Germinal center (tissue), 1 donor: ENCODE results near the gene SERPINA7.
"Not testable (repeated sequence)": the region's sequence is repeated elsewhere in the genome, so short reads cannot be mapped to it uniquely, and the experiment has no call there.

ENCODE experiments used
- DNase-seq: peaks from one replicate; pipeline ENCODE4 v3.0.0; 2012; ENCODE audit warnings: mixed read lengths, low spot score

SERPINA7 gene

GRCh38 chrX:106038625-106039024, at the start of gene SERPINA7:
Gene SERPINA7, minus strand, starts transcription at chrX:106038727. Its CDS starts 1,669 bp downstream, at chrX:106037058.
- DNase-seq: no peak

DNA sequence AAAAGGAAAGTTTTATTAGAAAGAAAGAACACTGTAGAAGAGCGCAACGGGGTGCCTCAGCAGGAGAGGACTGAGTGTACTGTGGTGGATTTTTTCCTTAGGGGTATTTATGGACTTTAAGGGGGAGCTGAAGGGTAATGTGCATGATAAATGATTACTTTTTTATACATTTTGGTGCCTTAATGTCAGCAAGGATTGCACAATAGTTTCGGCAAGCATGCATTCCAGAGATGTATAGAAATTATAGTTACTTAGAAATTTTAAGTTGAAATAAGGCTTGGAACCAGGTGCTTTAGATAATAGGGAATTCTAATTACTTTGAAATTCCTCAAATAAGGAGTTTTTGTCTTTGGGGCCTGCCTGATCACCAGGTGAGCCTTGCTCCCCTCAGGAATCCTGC, 30.5 kb upstream of the SERPINA7 start:
- DNase-seq: no peak

GRCh38 chrX:106050054-106050453, 11.5 kb upstream of the SERPINA7 start:
- DNase-seq: no peak

GRCh38 chrX:106042296-106042695, 3.8 kb upstream of the SERPINA7 start:
- no peak for DNase-seq

DNA sequence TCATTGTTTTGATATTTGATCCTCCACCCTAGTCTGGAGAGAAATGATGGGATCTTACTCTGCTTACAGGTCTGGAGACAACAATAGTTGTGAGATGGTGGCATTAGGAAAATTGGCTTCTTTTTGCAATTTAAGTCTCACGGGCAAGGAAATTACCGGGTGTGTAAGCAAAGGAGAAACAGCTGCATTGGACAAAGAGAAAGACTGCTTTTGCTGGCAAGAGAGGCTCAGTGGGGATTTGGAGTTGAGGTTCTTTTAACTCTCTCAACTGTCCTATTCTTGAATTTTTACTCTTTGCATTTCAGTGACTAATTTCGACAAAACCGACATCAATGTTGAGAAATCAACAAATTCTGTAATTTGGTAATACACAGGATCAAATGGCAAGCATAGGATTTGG, 2.3 kb upstream of the SERPINA7 start:
- DNase-seq: no peak

DNA sequence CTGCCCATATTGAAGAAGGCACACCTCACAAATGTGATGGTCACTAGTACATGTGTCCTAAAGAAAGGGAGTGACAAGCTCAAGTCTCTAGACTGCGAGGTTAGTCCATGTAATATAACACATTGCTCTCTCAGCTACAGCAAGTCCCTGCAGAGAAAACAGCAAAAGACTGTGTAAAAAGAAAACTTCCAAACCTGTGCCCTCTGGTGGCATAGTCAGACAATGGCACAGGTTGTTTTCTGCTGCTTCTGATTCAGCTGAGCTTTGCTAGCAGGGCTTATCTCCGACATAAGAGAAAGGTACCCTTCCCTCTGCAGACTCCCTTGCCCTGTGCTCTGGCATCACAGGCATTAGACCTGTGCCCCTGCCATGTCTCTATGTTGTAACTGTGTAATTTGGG, 1.4 kb upstream of the SERPINA7 start:
- DNase-seq: no peak

DNA sequence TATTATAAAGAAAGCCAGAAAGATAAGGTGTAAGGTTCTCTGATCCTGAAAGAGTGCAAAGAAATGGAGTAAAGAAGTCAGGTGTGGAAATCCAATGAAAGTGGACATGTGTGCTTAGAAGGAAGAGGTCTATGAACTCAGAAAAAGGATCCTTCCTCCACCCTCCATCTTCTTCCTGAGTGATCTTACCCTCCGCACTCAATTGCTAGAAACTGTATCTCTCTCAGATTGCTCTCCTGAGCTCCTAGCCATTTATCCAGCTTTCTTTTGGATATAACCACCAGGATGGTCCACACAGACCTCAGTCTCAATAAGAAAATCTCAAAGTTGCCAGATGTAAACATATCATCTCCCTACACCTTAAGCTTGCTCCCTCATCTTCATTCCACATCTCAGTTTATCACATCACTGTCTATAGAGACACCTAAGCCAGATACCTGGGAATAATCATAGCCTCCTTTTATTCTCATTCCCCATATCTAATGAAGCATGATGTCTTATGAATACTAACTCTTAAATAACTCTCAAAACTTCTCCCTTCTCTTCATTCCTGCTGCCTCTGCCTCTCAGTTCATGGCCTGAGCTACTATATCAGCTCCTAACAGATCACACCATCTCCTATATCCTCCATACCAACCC, 573 bp downstream of the SERPINA7 start:
- DNase-seq: no peak

DNA sequence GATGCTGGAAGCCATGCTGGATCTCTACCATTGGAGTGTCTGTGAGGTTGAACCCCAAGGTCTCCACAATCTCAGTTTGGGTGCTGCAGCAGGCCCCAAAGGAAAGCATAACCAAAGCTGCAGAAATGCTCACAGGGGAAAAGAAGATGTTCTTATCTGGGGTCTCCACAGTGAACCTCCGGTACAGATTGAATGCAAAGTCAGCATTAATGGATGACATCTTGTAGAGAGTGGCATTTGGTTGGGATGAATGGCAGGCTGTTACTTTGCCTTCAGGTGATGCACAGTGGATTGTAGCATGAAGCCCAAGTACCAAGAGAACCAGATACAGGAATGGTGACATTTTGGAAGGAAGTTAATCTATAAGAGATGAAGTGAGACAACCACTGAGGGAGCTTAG, 1.8 kb downstream of the SERPINA7 start:
- no peak for DNase-seq

- no peak for DNase-seq
These were observed 3.5 kb downstream of the SERPINA7 start for GRCh38 chrX:106035064-106035463.

- DNase-seq: no peak
These were observed 14.6 kb downstream of the SERPINA7 start for GRCh38 chrX:106023947-106024346.

GRCh38 chrX:106022238-106022637, 16.3 kb downstream of the SERPINA7 start:
- no peak for DNase-seq

DNA sequence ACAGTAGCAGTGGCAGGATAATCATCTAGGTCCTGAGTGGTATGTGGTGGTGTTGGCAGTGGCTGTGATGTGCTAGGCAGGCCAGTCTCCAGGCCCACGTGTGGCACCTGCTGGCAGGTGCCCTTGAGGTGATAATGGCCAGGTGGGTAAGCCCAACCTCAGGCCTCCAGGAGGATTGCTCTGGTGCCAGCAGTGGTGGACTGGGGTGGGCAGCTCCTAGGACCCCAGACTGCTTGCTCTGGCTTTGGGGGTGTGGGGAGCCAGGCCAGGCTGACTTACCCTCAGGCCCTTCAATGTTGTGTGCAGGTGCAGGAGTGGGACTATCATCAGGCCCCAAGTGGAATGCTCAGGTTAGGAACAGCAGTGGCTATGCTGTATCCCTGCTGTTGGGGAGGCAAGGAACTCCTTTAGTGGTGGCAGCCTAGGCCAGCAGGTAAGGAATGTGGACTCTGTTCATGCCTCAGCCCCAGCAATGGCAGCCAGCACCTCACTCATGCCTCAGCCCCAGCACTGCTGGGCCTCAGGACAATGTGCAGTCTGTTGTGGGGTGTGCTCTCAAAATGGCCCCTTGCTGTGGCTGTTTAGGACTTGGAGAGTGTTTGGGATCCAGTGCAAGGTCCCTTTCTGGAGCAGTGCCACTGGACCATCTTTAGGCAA, 24.3 kb downstream of the SERPINA7 start:
- no peak for DNase-seq

- DNase-seq: no peak
These were observed 29.4 kb downstream of the SERPINA7 start for GRCh38 chrX:106009145-106009544.

DNA sequence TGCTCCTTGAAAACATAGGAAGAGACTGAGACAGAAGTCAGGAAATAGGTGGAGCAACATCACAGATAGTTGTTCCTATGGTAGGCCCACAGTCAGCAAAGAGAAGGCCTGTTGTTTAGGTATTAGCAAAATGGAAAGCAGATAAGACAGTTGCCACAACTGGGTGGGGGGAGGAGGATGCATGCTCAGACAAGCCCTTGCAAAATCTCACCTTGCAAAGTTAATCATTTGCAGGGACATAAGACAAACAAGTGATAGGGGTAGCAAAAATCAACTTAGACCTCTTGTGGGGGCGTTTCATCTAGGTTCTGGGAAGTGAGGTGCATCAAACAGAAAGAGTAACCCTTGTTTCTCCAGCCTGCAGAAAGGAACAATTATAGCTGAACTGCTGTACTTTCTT, 30.7 kb downstream of the SERPINA7 start:
- no peak for DNase-seq

DNA sequence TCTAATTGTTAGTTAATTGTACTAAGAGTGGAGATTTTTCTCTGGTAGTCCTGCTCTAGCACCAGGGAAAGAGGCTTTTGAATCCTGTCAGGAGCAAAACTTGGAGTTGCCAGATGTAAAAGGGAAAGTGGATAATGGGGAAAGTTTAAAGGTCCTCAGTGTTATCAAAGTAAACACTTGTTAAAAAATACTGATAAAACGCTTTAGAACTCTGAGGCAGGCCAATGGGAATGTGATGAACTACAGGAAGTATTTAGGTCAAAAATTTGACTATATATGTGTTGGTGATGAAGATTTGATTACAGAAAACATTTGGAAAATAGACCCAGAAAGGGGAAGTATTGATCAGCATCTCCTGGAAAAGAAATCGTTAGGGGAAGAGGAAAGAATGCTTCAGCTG, 32.8 kb downstream of the SERPINA7 start:
- no peak for DNase-seq

GRCh38 chrX:106000609-106001008, 37.9 kb downstream of the SERPINA7 start:
- not testable (repeated sequence) for DNase-seq

DNA sequence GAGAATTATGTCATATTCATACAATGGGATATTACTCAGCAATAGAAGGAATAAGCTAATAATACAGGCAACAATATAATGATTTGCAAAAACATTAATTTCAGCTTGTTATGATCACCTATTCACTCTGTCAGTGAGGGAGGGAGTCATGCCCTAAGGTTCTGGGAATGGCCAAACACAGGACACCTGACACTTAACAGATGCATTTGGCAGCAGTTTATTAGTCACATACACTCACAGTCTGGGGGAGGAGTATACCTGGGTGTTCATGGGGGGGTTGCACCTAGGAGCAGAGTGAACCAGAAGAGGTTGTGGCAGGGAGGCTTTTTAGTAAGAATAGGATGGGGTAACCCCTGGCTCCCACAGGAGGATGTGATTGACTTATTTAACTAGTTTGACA, 38.3 kb downstream of the SERPINA7 start:
- DNase-seq: no peak

GRCh38 chrX:105999294-105999693, 39.2 kb downstream of the SERPINA7 start:
- no peak for DNase-seq

- not testable (repeated sequence) for DNase-seq
These were observed 50.0 kb downstream of the SERPINA7 start for GRCh38 chrX:105988487-105988886.
